H1 (cell line): ENCODE results near the gene ATP8B2. TPM values are rescaled to one million over a fixed set of nuclear protein-coding genes. Genes with fewer than 3 reads are reported as not detected.

Source experiments
- CTCF ChIA-PET: fragments of 300-600 bp; sonication (Branson Sonifier 250); formaldehyde crosslinking; loops from one replicate; lab custom pipeline; 2021; ENCODE audit not compliant: partially characterized antibody; lab: Charles Lee
- POLR2A ChIA-PET: fragments of 300-600 bp; sonication (Branson Sonifier 250); formaldehyde crosslinking; loops from one replicate; lab custom pipeline; 2021; ENCODE audit warnings: inconsistent platforms; ENCODE audit not compliant: partially characterized antibody; lab: Charles Lee
- DNase-seq, 2 experiments: peaks; one replicate each; pipeline versions ENCODE4 v3.0.0 to v3.0.0-alpha.2; 2010 to 2022; ENCODE audit warnings: low spot score in 2 of 2, low read depth in 1 of 2, mixed read lengths in 1 of 2
- FAIRE-seq: peaks from 2 replicates; lab custom pipeline; 2011; peaks lifted over from hg19 to GRCh38; lab: Jason Lieb, UNC
- H2AFZ ChIP-seq: 2 replicates; pipeline ENCODE4 v1.8.1; 2012; ENCODE audit warnings: low read length, inconsistent platforms
- H2AK5ac ChIP-seq: 2 replicates; pipeline ENCODE4 v1.6.1; 2013; ENCODE audit warnings: low read depth, low read length
- H2BK120ac ChIP-seq: replicated peaks from 2 replicates; pipeline ENCODE3; 2013; ENCODE audit warnings: low read depth, low read length, inconsistent platforms
- H2BK12ac ChIP-seq: 2 replicates; pipeline ENCODE4 v1.6.1; 2013; ENCODE audit warnings: low read depth, low read length
- H2BK15ac ChIP-seq: 2 replicates; pipeline ENCODE4 v1.6.1; 2013; ENCODE audit warnings: low read length
- H2BK20ac ChIP-seq: 2 replicates; pipeline ENCODE4 v1.6.1; 2013; ENCODE audit warnings: low read length
- H2BK5ac ChIP-seq: 2 replicates; pipeline ENCODE4 v1.6.1; 2013; ENCODE audit warnings: low read depth, low read length
- H3K14ac ChIP-seq: 2 replicates; pipeline ENCODE4 v1.6.1; 2013; ENCODE audit warnings: inconsistent platforms; ENCODE audit not compliant: insufficient read length
- H3K18ac ChIP-seq: 2 replicates; pipeline ENCODE4 v1.6.1; 2013; ENCODE audit warnings: low read length; ENCODE audit errors: extremely low read depth
- H3K23ac ChIP-seq: 2 replicates; pipeline ENCODE4 v1.6.1; 2013; ENCODE audit warnings: inconsistent platforms; ENCODE audit not compliant: insufficient read length
- H3K23me2 ChIP-seq: 2 replicates; pipeline ENCODE4 v1.6.1; 2013; ENCODE audit warnings: low read depth, low read length
- H3K27ac ChIP-seq: 2 replicates; pipeline ENCODE4 v1.6.1; 2011; ENCODE audit warnings: low read depth, low read length, inconsistent platforms
- H3K27me3 ChIP-seq, 4 experiments: replicated peaks in 1 of 4; 1 replicate in 1 of 4; 2 replicates in 3 of 4; pipeline versions ENCODE4 v1.6.1 to v1.8.1; 2011 to 2013; ENCODE audit warnings: low read length in 3 of 4, mild to moderate bottlenecking in 3 of 4, inconsistent platforms in 2 of 4, mixed read lengths in 2 of 4, moderate library complexity in 1 of 4; ENCODE audit not compliant: control insufficient read depth in 3 of 4, insufficient read depth in 3 of 4; ENCODE audit errors: extremely low read depth in 1 of 4
- H3K36me3 ChIP-seq, 4 experiments: 2 replicates each; pipeline versions ENCODE4 v1.6.1 to v1.8.1; 2011 to 2013; ENCODE audit warnings: mild to moderate bottlenecking in 4 of 4, low read length in 3 of 4, moderate library complexity in 2 of 4, control low read depth in 1 of 4, inconsistent platforms in 1 of 4; ENCODE audit not compliant: insufficient read depth in 4 of 4, control insufficient read depth in 2 of 4
- H3K4ac ChIP-seq: replicated peaks from 2 replicates; pipeline ENCODE3; 2013; ENCODE audit warnings: low read length, low read depth, mixed read lengths, inconsistent platforms; ENCODE audit not compliant: insufficient read length
- H3K4me1 ChIP-seq, 4 experiments: replicated peaks in 1 of 4; 1 replicate in 1 of 4; 2 replicates in 3 of 4; pipeline versions ENCODE4 v1.6.1 to v1.8.1; 2011 to 2013; ENCODE audit warnings: low read length in 3 of 4, inconsistent platforms in 2 of 4, mixed read lengths in 1 of 4; ENCODE audit not compliant: insufficient read depth in 4 of 4, control insufficient read depth in 3 of 4
- H3K4me2 ChIP-seq, 2 experiments: 2 replicates each; pipeline versions ENCODE4 v1.6.1 to v1.8.1; 2011 to 2013; ENCODE audit warnings: low read depth in 2 of 2, low read length in 2 of 2, control low read depth in 1 of 2, inconsistent platforms in 1 of 2, mild to moderate bottlenecking in 1 of 2; ENCODE audit not compliant: insufficient read depth in 1 of 2
- H3K4me3 ChIP-seq, 4 experiments: fragments of 200-600, 300-600 bp in 1 of 4; sonication (generic), shearing (Covaris generic), sonication (Bioruptor Twin) in 1 of 4; 2 replicates each; pipeline versions ENCODE4 v1.5.1 to v1.8.1; 2011 to 2016; ENCODE audit warnings: low read length in 4 of 4, low read depth in 3 of 4, control low read depth in 2 of 4, inconsistent platforms in 2 of 4, mild to moderate bottlenecking in 2 of 4, mixed read lengths in 1 of 4, moderate library complexity in 1 of 4; ENCODE audit not compliant: insufficient read depth in 2 of 4; ENCODE audit errors: extremely low read depth in 1 of 4
- H3K56ac ChIP-seq: replicated peaks from 2 replicates; pipeline ENCODE3; 2013; ENCODE audit warnings: low read depth, mild to moderate bottlenecking, mixed read lengths, low read length, inconsistent platforms; ENCODE audit not compliant: insufficient read length
- H3K79me1 ChIP-seq: 2 replicates; pipeline ENCODE4 v1.6.1; 2013; ENCODE audit warnings: low read depth, low read length, control low read depth
- H3K79me2 ChIP-seq, 2 experiments: 2 replicates each; pipeline versions ENCODE4 v1.6.1 to v1.8.1; 2012 to 2013; ENCODE audit warnings: low read length in 2 of 2, mild to moderate bottlenecking in 2 of 2, inconsistent platforms in 1 of 2; ENCODE audit not compliant: insufficient read depth in 2 of 2, control insufficient read depth in 1 of 2
- H3K9ac ChIP-seq, 4 experiments: replicated peaks in 1 of 4; 1 replicate in 1 of 4; 2 replicates in 3 of 4; pipeline versions ENCODE4 v1.6.1 to v1.8.1; 2011 to 2013; ENCODE audit warnings: low read depth in 3 of 4, low read length in 3 of 4, control low read depth in 2 of 4, mild to moderate bottlenecking in 2 of 4, moderate library complexity in 2 of 4, inconsistent platforms in 1 of 4; ENCODE audit errors: extremely low read depth in 1 of 4
- H3K9me3 ChIP-seq, 2 experiments: 2 replicates each; pipeline versions ENCODE4 v1.6.1 to v1.8.1; 2012 to 2013; ENCODE audit warnings: mild to moderate bottlenecking in 2 of 2, moderate library complexity in 2 of 2, control low read depth in 1 of 2, inconsistent platforms in 1 of 2, low read depth in 1 of 2, low read length in 1 of 2, mixed read lengths in 1 of 2; ENCODE audit not compliant: insufficient read depth in 2 of 2
- H4K20me1 ChIP-seq, 2 experiments: replicated peaks in 1 of 2; 2 replicates each; pipeline versions ENCODE3 to v1.8.1; 2011 to 2013; ENCODE audit warnings: inconsistent platforms in 2 of 2, low read length in 2 of 2, mild to moderate bottlenecking in 1 of 2; ENCODE audit not compliant: insufficient read depth in 2 of 2, control insufficient read depth in 1 of 2
- H4K5ac ChIP-seq: 2 replicates; pipeline ENCODE4 v1.6.1; 2013; ENCODE audit warnings: low read length, low read depth, mixed read lengths, inconsistent platforms; ENCODE audit not compliant: insufficient read length
- H4K8ac ChIP-seq: 2 replicates; pipeline ENCODE4 v1.8.0; 2013; ENCODE audit warnings: mild to moderate bottlenecking, moderate library complexity, low read length, inconsistent platforms; ENCODE audit not compliant: insufficient read depth; ENCODE audit errors: extremely low read depth
- H4K91ac ChIP-seq: replicated peaks from 2 replicates; pipeline ENCODE3; 2013; ENCODE audit warnings: low read length, mixed read lengths, inconsistent platforms; ENCODE audit not compliant: insufficient read length
- ASH2L ChIP-seq: fragments of 200-600, 300-600 bp; sonication (generic); IDR thresholded peaks from one replicate; pipeline ENCODE4 v1.7.1; 2017; ENCODE audit warnings: low read length
- BCL11A ChIP-seq, 2 experiments: IDR thresholded peaks; one replicate each; pipeline ENCODE4 v1.6.1; 2011; ENCODE audit warnings: low read depth in 2 of 2, low read length in 2 of 2, mild to moderate bottlenecking in 2 of 2
- FOSL1 ChIP-seq: IDR thresholded peaks from 2 replicates; pipeline ENCODE4 v1.6.1; 2011; ENCODE audit warnings: mild to moderate bottlenecking, low read depth, low read length, moderate library complexity; ENCODE audit not compliant: insufficient read depth
- JUND ChIP-seq: IDR thresholded peaks from 2 replicates; pipeline ENCODE4 v1.6.1; 2011; ENCODE audit warnings: mild to moderate bottlenecking, improper control_type of control experiment, low read length
- MAFK ChIP-seq: IDR thresholded peaks from 2 replicates; pipeline ENCODE4 v1.6.1; 2012; ENCODE audit warnings: low read depth, mild to moderate bottlenecking, improper control_type of control experiment, low read length
- RBBP5 ChIP-seq: IDR thresholded peaks from 2 replicates; pipeline ENCODE4 v1.7.1; 2012; ENCODE audit warnings: low read depth, mild to moderate bottlenecking, inconsistent platforms, low read length, moderate library complexity, borderline replicate concordance
- SIX5 ChIP-seq: IDR thresholded peaks from 2 replicates; pipeline ENCODE4 v1.6.1; 2011; ENCODE audit warnings: mild to moderate bottlenecking, low read depth, low read length
- TEAD4 ChIP-seq: IDR thresholded peaks from 2 replicates; pipeline ENCODE4 v1.6.1; 2012; ENCODE audit warnings: low read depth, low read length, inconsistent platforms, mixed read lengths
- WGBS, 2 experiments: shearing (Covaris generic) in 1 of 2; methylation state at CpG; one replicate each; pipeline versions ENCODE4 v1.1.6 to v1.1.7; 2013 to 2015; ENCODE audit warnings: low lambda C conversion rate in 2 of 2, mixed read lengths in 2 of 2, inconsistent platforms in 1 of 2, low coverage in 1 of 2, missing lambda C conversion rate in 1 of 2; ENCODE audit not compliant: insufficient replicate concordance in 2 of 2, insufficient coverage in 1 of 2, insufficient read length in 1 of 2; ENCODE audit errors: extremely low coverage in 1 of 2, missing lambda C conversion rate in 1 of 2; 5-methylcytosine and 5-hydroxymethylcytosine counted together
- polyA plus RNA-seq, 7 experiments: library from polyadenylated mRNA; depleted of rRNA in 3 of 7; stranded (reverse) in 5 of 7; unstranded in 2 of 7; fragments of >200 nt in 5 of 7; fragments of 200-250 nt in 2 of 7; gene quantifications; 1 replicate in 5 of 7; 2 replicates in 1 of 7; 4 replicates in 1 of 7; pipeline versions ENCODE4 v1.2.1 to v1.2.3, GENCODE V29; 2011 to 2013; ENCODE audit warnings: missing spikeins in 2 of 7, mixed read lengths in 2 of 7
- total RNA-seq: library from RNA; stranded (reverse); fragmentation: NEBNext Ultra II Directional; extraction: Animal tissue kit (Norgen Biotek cat#: 25700); gene quantifications from 2 replicates; pipeline ENCODE4 v1.2.1, GENCODE V29; 2021
- TF ChIP-seq, protein P1 (sequence below): IDR thresholded peaks from 2 replicates; pipeline ENCODE4 v1.6.1; 2012; ENCODE audit warnings: inconsistent platforms
- TF ChIP-seq, protein P2 (sequence below), 3 experiments: IDR thresholded peaks; 1 replicate in 2 of 3; 2 replicates in 1 of 3; pipeline versions ENCODE4 v1.5.1 to v1.6.1; 2011; ENCODE audit warnings: low read length in 3 of 3, mild to moderate bottlenecking in 3 of 3, inconsistent platforms in 2 of 3, low read depth in 1 of 3, moderate library complexity in 1 of 3; ENCODE audit not compliant: insufficient read depth in 1 of 3; ENCODE audit errors: control extremely low read depth in 1 of 3

The ATP8B2 gene
- total and polyA plus RNA-seq, 2 of the 8 experiments (the other 6 are each of a cell fraction or from before 2014, with no cell fraction given) = 61.4 to 70.1 TPM

DNA sequence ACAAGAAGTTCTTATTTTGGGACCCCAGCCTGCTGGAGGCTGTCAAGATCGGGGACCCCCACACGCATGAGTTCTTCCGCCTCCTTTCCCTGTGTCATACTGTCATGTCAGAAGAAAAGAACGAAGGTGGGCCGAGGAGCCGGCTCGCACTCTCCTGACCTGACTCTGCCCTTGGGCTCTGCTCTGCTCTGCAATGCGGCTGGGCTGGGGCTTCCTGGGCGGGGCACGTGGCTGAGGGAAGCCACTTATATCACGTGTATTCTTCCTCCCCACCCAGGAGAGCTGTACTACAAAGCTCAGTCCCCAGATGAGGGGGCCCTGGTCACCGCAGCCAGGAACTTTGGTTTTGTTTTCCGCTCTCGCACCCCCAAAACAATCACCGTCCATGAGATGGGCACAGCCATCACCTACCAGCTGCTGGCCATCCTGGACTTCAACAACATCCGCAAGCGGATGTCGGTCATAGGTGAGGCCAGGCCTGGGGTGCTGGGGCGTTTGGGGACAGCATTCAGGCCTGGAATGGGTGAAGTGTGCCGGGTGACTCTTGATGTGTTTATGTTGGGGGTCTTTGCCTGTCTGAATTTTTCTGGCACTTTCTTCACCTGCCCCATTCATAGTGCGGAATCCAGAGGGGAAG, 17.6 kb downstream of the ATP8B2 start:
- no peaks in the 10 kb centered on the region for H3K9me3 ChIP-seq
- H3K4me1 ChIP-seq = no peaks in the 10 kb centered on the region
- WGBS, 2 experiments = 93% methylated on average over 15 of the region's 21 CpGs; no CpG with 5 or more reads in 1 of the 2 experiments
- no peaks in the 10 kb centered on the region for H3K79me1 ChIP-seq
- no peak overlapping the region for H2BK5ac ChIP-seq
- POLR2A ChIA-PET = interaction anchor here (0.6 to 2.6 kb wide), 2 partner anchors 9 to 102 kb away, joined by 3 to 9 read pairs; no protein-coding TSS in a partner anchor
- CTCF ChIA-PET = interaction anchor here (0.6 to 27.5 kb wide), 8 partner anchors 12 to 204 kb away, joined by 3 to 507 read pairs (median 4); partner anchors contain the start of genes AQP10 and ATP8B2
- H3K23me2 ChIP-seq = no peaks in the 10 kb centered on the region; the same call in 1 of the 2 replicates
- no peak overlapping the region for H3K18ac ChIP-seq
- no peak overlapping the region for H3K14ac ChIP-seq
- H3K79me2 ChIP-seq = no peaks in the 10 kb centered on the region
- H3K4me2 ChIP-seq = no peak overlapping the region
- H3K4me3 ChIP-seq = no peak overlapping the region
- DNase-seq (no peak), FAIRE-seq (no peak)
- no peak overlapping the region for H3K27ac ChIP-seq
- no peak overlapping the region for H2BK15ac ChIP-seq
- H4K5ac ChIP-seq = no peak overlapping the region
- no peaks in the 10 kb centered on the region for H3K27me3 ChIP-seq
- no peak overlapping the region for H3K9ac ChIP-seq
- no peak overlapping the region for H2AK5ac ChIP-seq
- no peak overlapping the region for H2BK12ac ChIP-seq
- H3K23ac ChIP-seq = no peak overlapping the region
- H2AFZ ChIP-seq = no peak overlapping the region
- H4K8ac ChIP-seq = no peak overlapping the region
- H3K56ac ChIP-seq = no peak overlapping the region
- H3K36me3 ChIP-seq = peaks cover 26 to 76% (median 60%) of the 10 kb centered on the region in 4 experiments
- H3K4ac ChIP-seq = no peak overlapping the region
- no peak overlapping the region for H4K91ac ChIP-seq
- peaks cover 0 to 13% of the 10 kb centered on the region in 2 experiments for H4K20me1 ChIP-seq
- H2BK120ac ChIP-seq = no peak overlapping the region
- no peak overlapping the region for H2BK20ac ChIP-seq
- TF ChIP-seq TEAD4 (no peak), MAFK (no peak), ASH2L (no peak), BCL11A (IDR thresholded peaks at IDR 0.05; ENCODE audit: low read depth in 2 of 2, low read length in 2 of 2) (no peak), FOSL1 (no peak), JUND (no peak), SIX5 (no peak), RBBP5 (no peak)
- TF ChIP-seq, protein P1, sequence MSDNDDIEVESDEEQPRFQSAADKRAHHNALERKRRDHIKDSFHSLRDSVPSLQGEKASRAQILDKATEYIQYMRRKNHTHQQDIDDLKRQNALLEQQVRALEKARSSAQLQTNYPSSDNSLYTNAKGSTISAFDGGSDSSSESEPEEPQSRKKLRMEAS = no peak
- TF ChIP-seq, protein P2, sequence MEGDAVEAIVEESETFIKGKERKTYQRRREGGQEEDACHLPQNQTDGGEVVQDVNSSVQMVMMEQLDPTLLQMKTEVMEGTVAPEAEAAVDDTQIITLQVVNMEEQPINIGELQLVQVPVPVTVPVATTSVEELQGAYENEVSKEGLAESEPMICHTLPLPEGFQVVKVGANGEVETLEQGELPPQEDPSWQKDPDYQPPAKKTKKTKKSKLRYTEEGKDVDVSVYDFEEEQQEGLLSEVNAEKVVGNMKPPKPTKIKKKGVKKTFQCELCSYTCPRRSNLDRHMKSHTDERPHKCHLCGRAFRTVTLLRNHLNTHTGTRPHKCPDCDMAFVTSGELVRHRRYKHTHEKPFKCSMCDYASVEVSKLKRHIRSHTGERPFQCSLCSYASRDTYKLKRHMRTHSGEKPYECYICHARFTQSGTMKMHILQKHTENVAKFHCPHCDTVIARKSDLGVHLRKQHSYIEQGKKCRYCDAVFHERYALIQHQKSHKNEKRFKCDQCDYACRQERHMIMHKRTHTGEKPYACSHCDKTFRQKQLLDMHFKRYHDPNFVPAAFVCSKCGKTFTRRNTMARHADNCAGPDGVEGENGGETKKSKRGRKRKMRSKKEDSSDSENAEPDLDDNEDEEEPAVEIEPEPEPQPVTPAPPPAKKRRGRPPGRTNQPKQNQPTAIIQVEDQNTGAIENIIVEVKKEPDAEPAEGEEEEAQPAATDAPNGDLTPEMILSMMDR (IDR thresholded peaks at IDR 0.05; ENCODE audit: control extremely low read depth in 1 of 3, insufficient read depth in 1 of 3, low read depth in 1 of 3, low read length in 3 of 3) = no peak
